IPS-15b (cell line): Measurements from ENCODE around the gene MFSD6.

Experiments used
- H3K27me3 ChIP-seq: one replicate; pipeline ENCODE4 v1.6.1; 2013; ENCODE audit warnings: low read length; ENCODE audit not compliant: control insufficient read depth, insufficient read depth
- H3K36me3 ChIP-seq: one replicate; pipeline ENCODE4 v1.6.1; 2013; ENCODE audit warnings: low read length; ENCODE audit not compliant: control insufficient read depth, insufficient read depth
- H3K4me1 ChIP-seq: one replicate; pipeline ENCODE4 v1.6.1; 2013; ENCODE audit warnings: mild to moderate bottlenecking, low read length; ENCODE audit not compliant: control insufficient read depth, insufficient read depth
- H3K4me3 ChIP-seq: one replicate; pipeline ENCODE4 v1.5.1; 2013; ENCODE audit warnings: low read depth, low read length
- H3K9ac ChIP-seq: one replicate; pipeline ENCODE4 v1.6.1; 2013; ENCODE audit warnings: low read depth, mild to moderate bottlenecking, low read length
- H3K9me3 ChIP-seq: one replicate; pipeline ENCODE4 v1.6.1; 2013; ENCODE audit warnings: mild to moderate bottlenecking, low read length; ENCODE audit not compliant: control insufficient read depth, insufficient read depth

MFSD6 gene

GRCh38 chr2:190407246-190407661 is 901 bp upstream of the MFSD6 start:
- Histone ChIP-seq H3K9ac (no peak overlapping the region), H3K9me3 (no peaks in the 10 kb centered on the region), H3K27me3 (peaks cover 42% of the 10 kb centered on the region), H3K36me3 (no peaks in the 10 kb centered on the region), H3K4me3 (peak overlapping the region; percentile 64), H3K4me1 (peaks cover 9% of the 10 kb centered on the region)

GRCh38 chr2:190408538-190409271 is 550 bp downstream of the MFSD6 start:
- Histone ChIP-seq H3K4me1 (peaks cover 23% of the 10 kb centered on the region), H3K27me3 (peaks cover 42% of the 10 kb centered on the region)

GRCh38 chr2:190409616-190410015 is 1.5 kb downstream of the MFSD6 start:
- H3K36me3 ChIP-seq, result no peaks in the 10 kb centered on the region
- peak overlapping the region; percentile 71 for H3K4me3 ChIP-seq
- peaks cover 25% of the 10 kb centered on the region for H3K4me1 ChIP-seq
- peaks cover 42% of the 10 kb centered on the region for H3K27me3 ChIP-seq
- H3K9ac ChIP-seq, result no peak overlapping the region
- no peaks in the 10 kb centered on the region for H3K9me3 ChIP-seq

More at GRCh38 chr2:190408538-190409271, 550 bp downstream of the MFSD6 start:
- Histone ChIP-seq H3K9me3 (no peaks in the 10 kb centered on the region), H3K4me3 (peak overlapping the region; percentile 71), H3K9ac (no peak overlapping the region), H3K36me3 (no peaks in the 10 kb centered on the region)

- H3K9ac ChIP-seq, result no peak overlapping the region
Observed at GRCh38 chr2:190410166-190410565, 2.0 kb downstream of the MFSD6 start.

GRCh38 chr2:190412966-190413365 is 4.8 kb downstream of the MFSD6 start:
- Histone ChIP-seq H3K9ac (no peak overlapping the region), H3K36me3 (no peaks in the 10 kb centered on the region), H3K9me3 (no peaks in the 10 kb centered on the region), H3K4me1 (peaks cover 20% of the 10 kb centered on the region), H3K4me3 (no peak overlapping the region), H3K27me3 (peaks cover 19% of the 10 kb centered on the region)

More at GRCh38 chr2:190410166-190410565, 2.0 kb downstream of the MFSD6 start:
- H3K36me3 ChIP-seq, result no peaks in the 10 kb centered on the region
- peaks cover 42% of the 10 kb centered on the region for H3K27me3 ChIP-seq
- H3K4me1 ChIP-seq, result peaks cover 25% of the 10 kb centered on the region
- H3K9me3 ChIP-seq, result no peaks in the 10 kb centered on the region
- H3K4me3 ChIP-seq, result no peak overlapping the region

GRCh38 chr2:190413421-190413820 is 5.3 kb downstream of the MFSD6 start:
- H3K4me1 ChIP-seq, result peaks cover 20% of the 10 kb centered on the region
- H3K9ac ChIP-seq, result no peak overlapping the region
- no peak overlapping the region for H3K4me3 ChIP-seq
- peaks cover 19% of the 10 kb centered on the region for H3K27me3 ChIP-seq
- no peaks in the 10 kb centered on the region for H3K9me3 ChIP-seq
- H3K36me3 ChIP-seq, result no peaks in the 10 kb centered on the region

- Histone ChIP-seq H3K4me3 (no peak overlapping the region), H3K36me3 (no peaks in the 10 kb centered on the region), H3K9ac (no peak overlapping the region), H3K9me3 (no peaks in the 10 kb centered on the region), H3K27me3 (peaks cover 4% of the 10 kb centered on the region), H3K4me1 (peaks cover 15% of the 10 kb centered on the region)
Observed at GRCh38 chr2:190415251-190415650, 7.1 kb downstream of the MFSD6 start.

- Histone ChIP-seq H3K4me1 (peaks cover 15% of the 10 kb centered on the region), H3K4me3 (no peak overlapping the region), H3K9ac (no peak overlapping the region)
Observed at GRCh38 chr2:190415794-190416775, 7.9 kb downstream of the MFSD6 start.

GRCh38 chr2:190417045-190417842 is 9.1 kb downstream of the MFSD6 start:
- H3K36me3 ChIP-seq, result no peaks in the 10 kb centered on the region
- H3K27me3 ChIP-seq, result no peaks in the 10 kb centered on the region

More at GRCh38 chr2:190415794-190416775, 7.9 kb downstream of the MFSD6 start:
- no peaks in the 10 kb centered on the region for H3K9me3 ChIP-seq
- H3K27me3 ChIP-seq, result no peaks in the 10 kb centered on the region
- H3K36me3 ChIP-seq, result no peaks in the 10 kb centered on the region

GRCh38 chr2:190418727-190419126 is 10.6 kb downstream of the MFSD6 start:
- H3K9ac ChIP-seq, result no peak overlapping the region
- peaks cover 1% of the 10 kb centered on the region for H3K4me1 ChIP-seq
- no peaks in the 10 kb centered on the region for H3K36me3 ChIP-seq
- H3K4me3 ChIP-seq, result no peak overlapping the region
- H3K9me3 ChIP-seq, result no peaks in the 10 kb centered on the region
- H3K27me3 ChIP-seq, result no peaks in the 10 kb centered on the region

More at GRCh38 chr2:190417045-190417842, 9.1 kb downstream of the MFSD6 start:
- no peaks in the 10 kb centered on the region for H3K9me3 ChIP-seq
- H3K4me3 ChIP-seq, result no peak overlapping the region
- H3K9ac ChIP-seq, result no peak overlapping the region
- H3K4me1 ChIP-seq, result peaks cover 15% of the 10 kb centered on the region

- Histone ChIP-seq H3K9me3 (no peaks in the 10 kb centered on the region), H3K9ac (no peak overlapping the region), H3K4me3 (no peak overlapping the region)
Observed at GRCh38 chr2:190420801-190421200, 12.6 kb downstream of the MFSD6 start.

More at GRCh38 chr2:190420801-190421200, 12.6 kb downstream of the MFSD6 start:
- Histone ChIP-seq H3K36me3 (no peaks in the 10 kb centered on the region), H3K27me3 (no peaks in the 10 kb centered on the region), H3K4me1 (no peaks in the 10 kb centered on the region)
